ENCODE data around the gene PIGQ.

The PIGQ gene

DNA sequence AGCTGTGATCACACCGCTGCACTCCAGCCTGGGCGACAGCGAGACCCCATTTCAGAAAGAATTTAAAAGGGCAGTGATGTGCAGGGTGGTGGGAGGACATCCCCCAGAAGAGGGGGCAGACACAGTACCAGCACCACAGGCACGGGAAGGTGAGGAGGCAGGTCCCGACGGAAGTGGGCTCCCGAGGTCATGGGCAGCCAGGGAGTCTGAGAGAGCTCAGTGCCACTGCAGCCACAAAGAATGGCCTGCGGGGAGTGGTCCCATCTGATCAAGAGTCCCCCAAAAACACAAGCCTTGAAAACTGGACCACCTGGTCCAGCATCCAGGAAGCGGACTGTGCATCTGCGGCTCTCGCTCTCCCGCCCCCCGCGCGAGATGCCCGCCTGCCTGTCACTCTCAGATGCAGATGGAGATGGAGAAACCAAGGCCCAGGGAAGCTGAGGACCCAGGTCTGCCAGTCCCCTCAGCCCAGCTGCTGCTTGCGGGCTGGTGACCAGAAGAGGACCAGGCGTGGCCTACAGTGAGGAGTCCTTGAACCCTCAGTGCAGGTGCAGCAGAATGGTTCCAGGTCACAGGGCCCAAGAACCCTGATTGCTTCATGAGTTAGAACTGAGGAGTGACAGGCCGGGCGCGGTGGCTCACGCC, 46.5 kb upstream of the PIGQ start:
- H3K36me3 ChIP-seq (ENCODE audit: low read depth), result peaks cover 7% of the 10 kb centered on the region; the same call in 1 of the 2 replicates
- H3K9me3 ChIP-seq (ENCODE audit: severe bottlenecking), result no peaks in the 10 kb centered on the region
- peaks cover 13% of the 10 kb centered on the region for H3K4me1 ChIP-seq (ENCODE audit: insufficient read depth, poor library complexity, severe bottlenecking)
- DNase-seq (ENCODE audit: low spot score) (no peak), ATAC-seq (ENCODE audit: low read depth) (no peak)
- no peak overlapping the region for H3K4me3 ChIP-seq (ENCODE audit: severe bottlenecking)
- no peak for TF ChIP-seq CTCF (IDR thresholded peaks at IDR 0.05; ENCODE audit: poor library complexity, severe bottlenecking)
- no peaks in the 10 kb centered on the region for H3K27me3 ChIP-seq (ENCODE audit: insufficient read depth, poor library complexity, severe bottlenecking)
- no peak overlapping the region for H3K27ac ChIP-seq (ENCODE audit: poor library complexity, severe bottlenecking)

- peak overlapping the region; percentile 91 for H3K27ac ChIP-seq (ENCODE audit: poor library complexity, severe bottlenecking)
- no peak for TF ChIP-seq CTCF (IDR thresholded peaks at IDR 0.05; ENCODE audit: poor library complexity, severe bottlenecking)
- peaks cover 13% of the 10 kb centered on the region for H3K4me1 ChIP-seq (ENCODE audit: insufficient read depth, poor library complexity, severe bottlenecking)
- H3K9me3 ChIP-seq (ENCODE audit: severe bottlenecking), result no peaks in the 10 kb centered on the region
- H3K27me3 ChIP-seq (ENCODE audit: insufficient read depth, poor library complexity, severe bottlenecking), result no peaks in the 10 kb centered on the region
- no peak for DNase-seq (ENCODE audit: low spot score)
- peaks cover 11% of the 10 kb centered on the region for H3K36me3 ChIP-seq (ENCODE audit: low read depth)
- no peak for ATAC-seq (ENCODE audit: low read depth)
- no peak overlapping the region for H3K4me3 ChIP-seq (ENCODE audit: severe bottlenecking)
These were observed 45.3 kb upstream of the PIGQ start for GRCh38 chr16:524274-525040.

GRCh38 chr16:525123-525519, 44.6 kb upstream of the PIGQ start:
- Histone ChIP-seq H3K27ac (ENCODE audit: poor library complexity, severe bottlenecking) (peak overlapping the region; percentile 91), H3K27me3 (ENCODE audit: insufficient read depth, poor library complexity, severe bottlenecking) (no peaks in the 10 kb centered on the region), H3K4me1 (ENCODE audit: insufficient read depth, poor library complexity, severe bottlenecking) (peaks cover 13% of the 10 kb centered on the region), H3K4me3 (ENCODE audit: severe bottlenecking) (no peak overlapping the region), H3K36me3 (ENCODE audit: low read depth) (peaks cover 13% of the 10 kb centered on the region), H3K9me3 (ENCODE audit: severe bottlenecking) (no peaks in the 10 kb centered on the region)
- ATAC-seq (ENCODE audit: low read depth), result no peak
- no peak for DNase-seq (ENCODE audit: low spot score)
- no peak for TF ChIP-seq CTCF (IDR thresholded peaks at IDR 0.05; ENCODE audit: poor library complexity, severe bottlenecking)

DNA sequence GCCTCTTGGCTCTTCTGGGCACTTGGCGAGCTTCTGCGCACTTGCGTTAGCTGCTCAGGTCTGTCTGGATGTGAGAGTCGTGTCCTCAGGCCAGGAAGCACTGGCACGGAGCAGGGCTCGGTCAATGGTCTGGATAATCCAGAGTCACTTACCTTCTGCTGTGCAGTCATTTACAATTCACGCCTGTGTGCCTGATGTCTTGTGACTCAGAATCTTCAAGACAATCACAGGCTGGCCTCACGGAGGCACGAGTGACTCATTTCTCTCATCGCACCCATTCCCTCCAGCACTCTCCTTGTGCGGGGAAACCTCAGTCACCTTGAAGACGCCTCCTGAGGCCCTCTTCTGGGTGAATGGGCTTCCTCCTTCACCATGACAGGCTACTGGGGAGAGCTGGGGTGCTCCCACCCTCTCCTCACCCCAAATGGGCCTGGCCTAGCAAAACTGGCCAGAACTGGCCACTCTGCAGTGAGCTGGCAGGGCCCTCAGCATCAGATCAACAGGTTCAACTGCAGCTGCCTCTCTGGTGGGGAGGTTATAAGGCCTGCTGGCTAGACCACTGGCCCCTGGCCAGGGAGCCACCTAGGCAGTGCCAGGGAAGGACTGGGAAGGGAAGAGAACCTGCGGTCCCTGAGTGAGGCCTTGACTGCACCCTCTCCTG, 44.1 kb upstream of the PIGQ start:
- Histone ChIP-seq H3K27me3 (ENCODE audit: insufficient read depth, poor library complexity, severe bottlenecking) (no peaks in the 10 kb centered on the region), H3K4me1 (ENCODE audit: insufficient read depth, poor library complexity, severe bottlenecking) (peaks cover 13% of the 10 kb centered on the region), H3K9me3 (ENCODE audit: severe bottlenecking) (no peaks in the 10 kb centered on the region), H3K36me3 (ENCODE audit: low read depth) (peaks cover 9% of the 10 kb centered on the region), H3K4me3 (ENCODE audit: severe bottlenecking) (peak overlapping the region; percentile 62), H3K27ac (ENCODE audit: poor library complexity, severe bottlenecking) (peak overlapping the region; percentile 91)
- ATAC-seq (ENCODE audit: low read depth), result peak; percentile 55
- no peak for DNase-seq (ENCODE audit: low spot score)
- TF ChIP-seq CTCF (IDR thresholded peaks at IDR 0.05; ENCODE audit: poor library complexity, severe bottlenecking), result peak; percentile 38
